BLaER1 treated with 17β-estradiol and CSF1 and Interleukin-3, amounts not matched to agents 10 nM and 100 nM (cell line): Measurements from ENCODE around the gene ARL8B.

Experiments
- H3K27ac ChIP-seq, 11 experiments: shearing (Covaris generic); formaldehyde crosslinking; 2 replicates each; pipeline ENCODE4 v1.8.1; 2022
- H3K27me3 ChIP-seq, 11 experiments: shearing (Covaris generic); formaldehyde crosslinking; 2 replicates each; pipeline ENCODE4 v1.8.1; 2022
- H3K36me3 ChIP-seq, 11 experiments: shearing (Covaris generic); formaldehyde crosslinking; 2 replicates each; pipeline ENCODE4 v1.8.1; 2022
- H3K4me1 ChIP-seq, 10 experiments: shearing (Covaris generic); formaldehyde crosslinking; 2 replicates each; pipeline ENCODE4 v1.8.1; 2022
- H3K4me2 ChIP-seq, 11 experiments: shearing (Covaris generic); formaldehyde crosslinking; 2 replicates each; pipeline ENCODE4 v1.8.1; 2022
- H3K4me3 ChIP-seq, 10 experiments: shearing (Covaris generic); formaldehyde crosslinking; 2 replicates each; pipeline ENCODE4 v1.8.1; 2022
- H3K9ac ChIP-seq, 11 experiments: shearing (Covaris generic); formaldehyde crosslinking; 2 replicates each; pipeline ENCODE4 v1.8.1; 2022
- H3K9me3 ChIP-seq, 11 experiments: shearing (Covaris generic); formaldehyde crosslinking; replicated peaks in 1 of 11; 2 replicates each; pipeline ENCODE4 v1.8.1; 2022
- H4K20me1 ChIP-seq, 11 experiments: shearing (Covaris generic); formaldehyde crosslinking; 2 replicates each; pipeline ENCODE4 v1.8.1; 2022
- Cebpa-rat ChIP-seq, 11 experiments: shearing (Covaris generic); IDR thresholded peaks; 2 replicates each; pipeline ENCODE4 v1.8.1; 2022

The ARL8B gene

DNA sequence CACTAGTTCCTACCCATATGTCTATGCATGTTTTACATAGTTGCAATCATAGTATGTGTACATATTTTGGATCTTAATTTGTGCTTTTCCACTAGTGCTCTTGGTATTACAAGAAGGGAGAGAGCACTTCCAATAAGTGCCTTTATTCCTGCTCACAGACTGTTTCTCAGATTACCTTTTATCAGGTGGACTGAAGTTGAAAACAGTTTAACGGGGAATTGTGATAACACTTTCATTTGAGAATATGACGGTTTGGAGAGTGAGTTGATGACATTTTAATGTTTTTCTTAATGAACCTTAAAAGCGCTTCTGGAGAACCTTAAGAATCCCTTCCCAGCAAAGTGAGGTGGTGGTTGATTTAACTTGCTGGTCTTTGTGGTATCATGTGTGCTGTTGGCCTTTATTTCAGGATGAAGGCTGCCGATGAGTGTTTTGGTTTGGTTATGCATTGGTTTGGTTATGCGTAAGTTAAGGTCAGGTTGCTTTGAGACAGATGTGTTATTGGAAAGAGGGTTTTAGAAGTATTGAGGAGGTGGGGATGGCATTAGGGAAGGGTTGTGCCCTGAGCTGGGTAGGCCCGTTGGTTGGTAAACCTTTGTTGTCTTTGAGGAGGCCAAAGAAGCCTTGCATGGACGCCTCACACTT is 68.2 kb downstream of the ARL8B start:
- Histone ChIP-seq H3K27ac (peak overlapping the region; percentile 98 to 100 (median 100); a peak in 21 of 22 replicates), H3K9me3 (no peaks in the 10 kb centered on the region), H4K20me1 (peaks cover 15 to 73% (median 57%) of the 10 kb centered on the region in 11 experiments; a peak in 20 of 22 replicates), H3K27me3 (no peaks in the 10 kb centered on the region), H3K4me3 (peak overlapping the region; percentile 97 to 100 (median 99)), H3K36me3 (peaks cover 4 to 69% (median 53%) of the 10 kb centered on the region in 11 experiments; a peak in 21 of 22 replicates), H3K4me2 (peak overlapping the region; percentile 83 to 98 (median 92)), H3K4me1 (peaks cover 36 to 62% (median 55%) of the 10 kb centered on the region in 10 experiments), H3K9ac (peak overlapping the region; percentile 98 to 100 (median 100))
- no peak for TF ChIP-seq Cebpa-rat (IDR thresholded peaks at IDR 0.05)

DNA sequence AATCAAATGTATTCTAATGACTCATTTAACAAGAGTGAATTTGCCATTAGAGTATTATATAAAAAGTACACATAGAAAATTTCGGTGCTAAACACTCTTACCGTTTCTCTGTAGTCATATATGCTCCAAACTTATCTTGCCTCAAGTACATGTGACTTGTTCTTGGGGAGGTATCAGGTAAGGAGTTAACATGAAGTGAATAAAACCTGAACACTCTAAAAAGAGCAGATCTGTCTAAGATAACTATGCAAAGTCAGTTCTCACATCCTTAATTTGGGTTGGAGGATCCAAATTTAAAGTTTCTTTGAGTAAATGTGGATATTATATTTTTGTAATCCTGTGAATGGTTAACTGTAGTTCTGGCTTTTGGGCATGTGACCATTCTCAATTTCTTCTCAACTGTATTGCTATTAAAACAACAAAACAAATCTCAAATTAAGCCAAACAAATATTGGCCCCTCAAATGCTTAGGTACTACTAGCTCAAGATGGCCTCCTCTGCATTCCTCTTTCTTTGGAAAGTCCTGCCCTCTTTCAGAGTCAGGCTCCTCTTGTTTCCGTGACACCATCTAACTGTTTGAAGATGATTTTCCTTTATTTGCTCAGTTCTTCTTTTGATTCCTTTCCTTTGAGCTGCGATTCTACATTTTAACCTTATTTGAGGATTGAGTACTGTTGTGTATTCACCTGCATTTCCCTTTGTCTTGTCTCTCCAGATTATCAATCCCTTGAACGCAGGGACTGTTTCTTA is 69.6 kb downstream of the ARL8B start:
- TF ChIP-seq Cebpa-rat (IDR thresholded peaks at IDR 0.05): no peak
- peak overlapping the region; percentile 98 to 100 (median 100) for H3K9ac ChIP-seq

GRCh38 chr3:5192571-5193365 is 70.7 kb downstream of the ARL8B start:
- Histone ChIP-seq H3K36me3 (peaks cover 4 to 94% (median 78%) of the 10 kb centered on the region in 11 experiments; a peak in 21 of 22 replicates), H3K9ac (peak overlapping the region; percentile 98 to 100 (median 100); a peak in 21 of 22 replicates), H3K4me1 (peaks cover 49 to 73% (median 67%) of the 10 kb centered on the region in 10 experiments), H3K9me3 (no peaks in the 10 kb centered on the region), H3K4me3 (peak overlapping the region; percentile 97 to 100 (median 99)), H3K27me3 (no peaks in the 10 kb centered on the region), H4K20me1 (peaks cover 20 to 97% (median 75%) of the 10 kb centered on the region in 11 experiments; a peak in 20 of 22 replicates), H3K4me2 (peak overlapping the region; percentile 83 to 98 (median 92)), H3K27ac (peak overlapping the region; percentile 98 to 100 (median 100); a peak in 21 of 22 replicates)
- no peak for TF ChIP-seq Cebpa-rat (IDR thresholded peaks at IDR 0.05)

More for the DNA sequence above, 69.6 kb downstream of the ARL8B start:
- Histone ChIP-seq H3K4me1 (peaks cover 39 to 63% (median 57%) of the 10 kb centered on the region in 10 experiments), H4K20me1 (peaks cover 21 to 88% (median 68%) of the 10 kb centered on the region in 11 experiments; a peak in 20 of 22 replicates), H3K27me3 (no peaks in the 10 kb centered on the region), H3K4me3 (peak overlapping the region; percentile 97 to 100 (median 99)), H3K9me3 (no peaks in the 10 kb centered on the region), H3K4me2 (peak overlapping the region; percentile 83 to 98 (median 92)), H3K36me3 (peaks cover 4 to 83% (median 68%) of the 10 kb centered on the region in 11 experiments; a peak in 21 of 22 replicates), H3K27ac (peak overlapping the region; percentile 98 to 100 (median 100); a peak in 21 of 22 replicates)

GRCh38 chr3:5194341-5194740 is 72.2 kb downstream of the ARL8B start:
- peaks cover 65 to 89% (median 83%) of the 10 kb centered on the region in 10 experiments for H3K4me1 ChIP-seq
- H3K9me3 ChIP-seq: no peaks in the 10 kb centered on the region
- H3K4me3 ChIP-seq: peak overlapping the region in 9 of 10 experiments; percentile 37 to 100 (median 99); a peak in 16 of 20 replicates
- peak overlapping the region; percentile 60 to 100 (median 100); a peak in 21 of 22 replicates for H3K27ac ChIP-seq
- peak overlapping the region; percentile 83 to 98 (median 92) for H3K4me2 ChIP-seq
- H3K9ac ChIP-seq: peak overlapping the region; percentile 44 to 100 (median 100); a peak in 20 of 22 replicates
- peaks cover 13 to 98% (median 67%) of the 10 kb centered on the region in 11 experiments; a peak in 20 of 22 replicates for H4K20me1 ChIP-seq
- H3K27me3 ChIP-seq: no peaks in the 10 kb centered on the region
- peaks cover 7 to 100% (median 93%) of the 10 kb centered on the region in 11 experiments; a peak in 21 of 22 replicates for H3K36me3 ChIP-seq
- TF ChIP-seq Cebpa-rat (IDR thresholded peaks at IDR 0.05): no peak

GRCh38 chr3:5194801-5195509 is 72.9 kb downstream of the ARL8B start:
- peak overlapping the region; percentile 44 to 100 (median 100); a peak in 20 of 22 replicates for H3K9ac ChIP-seq
- H3K9me3 ChIP-seq: no peaks in the 10 kb centered on the region
- H4K20me1 ChIP-seq: peaks cover 13 to 100% (median 72%) of the 10 kb centered on the region in 11 experiments; a peak in 20 of 22 replicates
- H3K27ac ChIP-seq: peak overlapping the region; percentile 60 to 100 (median 100)
- H3K4me3 ChIP-seq: peak overlapping the region; percentile 11 to 100 (median 99); a peak in 17 of 20 replicates
- peak overlapping the region; percentile 83 to 98 (median 92) for H3K4me2 ChIP-seq
- peak in 6 of 11 experiments; percentile 41 to 73 (median 52); a peak in 6 of 22 replicates for TF ChIP-seq Cebpa-rat (IDR thresholded peaks at IDR 0.05)
- H3K4me1 ChIP-seq: peaks cover 71 to 95% (median 89%) of the 10 kb centered on the region in 10 experiments
- H3K27me3 ChIP-seq: no peaks in the 10 kb centered on the region
- H3K36me3 ChIP-seq: peaks cover 11 to 100% (median 95%) of the 10 kb centered on the region in 11 experiments; a peak in 21 of 22 replicates

GRCh38 chr3:5195605-5196004 is 73.5 kb downstream of the ARL8B start:
- Histone ChIP-seq H3K27ac (peak overlapping the region; percentile 87 to 100 (median 100)), H3K36me3 (peaks cover 17 to 100% (median 95%) of the 10 kb centered on the region in 11 experiments; a peak in 21 of 22 replicates), H3K9ac (peak overlapping the region; percentile 44 to 100 (median 100); a peak in 20 of 22 replicates), H4K20me1 (peaks cover 10 to 100% (median 72%) of the 10 kb centered on the region in 11 experiments; a peak in 19 of 22 replicates), H3K4me2 (peak overlapping the region; percentile 83 to 98 (median 92)), H3K9me3 (no peaks in the 10 kb centered on the region), H3K4me1 (peaks cover 76 to 99% (median 95%) of the 10 kb centered on the region in 10 experiments), H3K27me3 (no peaks in the 10 kb centered on the region), H3K4me3 (peak overlapping the region; percentile 11 to 100 (median 76); a peak in 18 of 20 replicates)
- TF ChIP-seq Cebpa-rat (IDR thresholded peaks at IDR 0.05): no peak

DNA sequence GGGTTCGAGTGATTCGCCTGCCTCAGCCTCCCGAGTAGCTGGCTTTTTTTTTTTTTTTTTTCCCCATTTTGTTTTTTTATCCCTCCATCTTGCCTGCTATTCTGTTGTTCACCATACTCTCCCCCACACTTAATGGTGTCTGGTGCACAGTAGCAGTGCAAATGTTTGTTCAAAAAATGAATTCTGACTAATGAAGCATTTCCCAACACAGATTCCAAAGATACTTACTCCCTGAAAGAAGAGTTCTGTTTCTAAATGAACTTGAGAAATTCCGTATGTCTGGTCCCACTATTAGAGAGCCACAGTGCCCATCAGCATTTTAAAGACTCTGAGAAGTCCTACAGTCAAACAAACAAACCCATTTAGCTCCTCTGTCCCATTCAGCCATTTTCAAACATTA is 74.9 kb downstream of the ARL8B start:
- H3K4me1 ChIP-seq: peaks cover 90 to 100% (median 98%) of the 10 kb centered on the region in 10 experiments
- H3K9me3 ChIP-seq: no peaks in the 10 kb centered on the region
- peak overlapping the region; percentile 87 to 100 (median 100) for H3K27ac ChIP-seq
- H3K4me3 ChIP-seq: peak overlapping the region; percentile 1 to 99 (median 34); a peak in 12 of 20 replicates
- no peaks in the 10 kb centered on the region for H3K27me3 ChIP-seq
- no peak for TF ChIP-seq Cebpa-rat (IDR thresholded peaks at IDR 0.05)
- peak overlapping the region; percentile 83 to 98 (median 92) for H3K4me2 ChIP-seq
- peaks cover 31 to 100% (median 97%) of the 10 kb centered on the region in 11 experiments for H3K36me3 ChIP-seq
- H3K9ac ChIP-seq: peak overlapping the region; percentile 56 to 100 (median 100)
- peaks cover 17 to 100% (median 74%) of the 10 kb centered on the region in 11 experiments; a peak in 19 of 22 replicates for H4K20me1 ChIP-seq
